Right forelimb (tissue), 1 donor: Measurements from ENCODE around the gene SLC1A2.

Experiments
- DNase-seq: peaks from one replicate; pipeline ENCODE4 v3.0.0-alpha.2; 2018

The SLC1A2 gene

DNA sequence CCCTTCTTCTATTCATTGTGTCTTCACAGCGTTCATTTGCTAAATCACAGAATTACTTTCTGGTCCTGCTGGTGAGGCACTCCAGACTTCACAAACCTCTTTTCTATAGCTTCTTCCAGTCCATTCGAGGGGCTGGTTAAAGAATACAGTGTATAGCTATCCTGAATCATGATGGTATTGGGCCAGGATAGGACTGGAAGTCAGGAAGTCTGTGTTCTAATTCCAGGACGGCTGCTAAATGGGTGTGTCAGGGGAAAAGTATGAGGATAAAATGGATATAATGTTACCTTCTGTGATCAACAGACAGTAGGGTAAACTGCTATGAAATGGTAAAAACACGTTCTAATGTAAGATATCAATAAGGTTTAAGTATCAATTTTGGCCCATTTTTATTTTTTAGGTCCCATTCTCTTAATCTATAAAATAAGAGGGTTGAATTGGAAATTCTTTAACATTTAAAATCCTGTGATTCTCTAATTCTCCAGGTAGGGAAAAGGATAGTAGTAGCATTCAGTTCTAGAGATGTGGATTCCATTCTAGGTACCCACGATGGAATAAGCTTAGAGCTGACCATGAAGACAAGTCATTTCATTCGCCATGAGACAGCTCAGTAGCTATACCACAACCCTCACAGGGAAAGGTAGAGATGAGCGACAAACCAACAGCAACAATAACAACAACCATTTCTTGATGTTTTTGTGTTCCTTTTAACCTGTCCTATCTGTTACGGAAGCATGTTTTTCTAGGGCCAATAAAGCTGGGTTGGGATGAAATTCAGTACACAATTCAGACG lies 96.1 kb downstream of the SLC1A2 start:
- no peak for DNase-seq

DNA sequence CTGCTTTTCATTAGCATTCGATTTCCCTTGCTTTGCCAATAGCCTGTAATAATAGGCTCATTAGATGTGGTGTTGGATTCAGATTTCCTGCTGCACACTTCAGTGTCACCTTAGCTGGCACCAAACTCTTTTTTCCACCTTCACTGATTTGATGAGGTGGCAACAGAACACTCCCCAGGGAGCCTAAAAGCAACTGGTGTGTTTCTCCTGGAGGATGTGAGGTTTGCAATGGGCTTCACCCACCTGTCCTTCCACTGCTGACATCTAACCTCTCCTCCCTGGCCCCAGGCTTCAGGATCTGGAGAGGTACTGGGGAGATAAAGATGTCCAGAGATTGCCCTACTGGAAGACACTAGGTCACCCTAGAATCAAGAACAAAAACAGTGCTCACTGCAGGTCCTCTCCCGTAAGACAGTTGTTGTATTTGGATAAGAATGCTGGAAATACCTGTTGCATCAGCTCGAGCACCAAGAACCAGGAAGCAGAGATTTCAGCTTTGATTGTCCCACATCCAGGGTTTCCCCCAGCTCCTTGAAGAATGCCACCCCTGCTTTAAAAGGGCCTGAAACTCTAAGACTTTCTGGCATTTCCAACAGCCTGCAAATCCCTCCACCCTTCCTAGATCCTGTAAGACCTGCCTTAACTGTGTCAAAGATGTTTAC lies 96.9 kb downstream of the SLC1A2 start:
- DNase-seq: no peak

DNA sequence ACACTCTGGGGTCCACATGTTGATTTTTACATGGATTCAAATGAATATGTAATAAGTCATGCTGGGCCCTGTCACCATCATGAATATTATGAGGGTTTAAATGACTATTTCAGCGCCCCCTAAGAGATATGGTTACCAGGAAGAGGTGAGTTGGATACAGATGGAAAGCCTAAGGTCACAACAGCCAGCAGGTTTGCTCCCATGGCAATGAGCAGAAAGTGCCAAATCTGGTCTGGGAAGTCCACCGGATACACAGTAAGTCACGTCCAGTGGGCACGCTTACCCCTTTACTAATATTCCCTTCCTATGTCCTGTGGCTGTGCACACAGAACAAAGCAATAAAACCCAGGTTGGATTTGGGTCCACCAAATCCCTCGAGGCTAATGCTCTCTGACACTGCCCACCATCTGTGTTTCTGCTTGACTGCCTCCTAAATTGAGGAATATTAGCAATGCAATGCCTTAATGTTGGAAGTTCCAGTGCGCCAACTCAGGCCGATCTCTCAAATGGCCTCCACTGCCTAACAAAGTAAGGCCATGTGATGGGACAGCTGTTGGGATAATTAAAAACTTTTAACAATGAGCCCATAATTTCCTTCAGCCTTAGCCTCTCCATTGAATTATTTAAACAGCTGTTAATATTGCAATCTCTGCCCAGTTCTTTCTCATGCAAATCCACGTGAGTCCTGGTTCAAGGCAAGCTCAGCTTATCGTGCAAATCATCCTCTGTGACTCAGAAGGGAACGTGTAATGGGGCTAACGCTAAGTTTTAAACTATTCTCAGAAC lies 97.6 kb downstream of the SLC1A2 start:
- DNase-seq: no peak

DNA sequence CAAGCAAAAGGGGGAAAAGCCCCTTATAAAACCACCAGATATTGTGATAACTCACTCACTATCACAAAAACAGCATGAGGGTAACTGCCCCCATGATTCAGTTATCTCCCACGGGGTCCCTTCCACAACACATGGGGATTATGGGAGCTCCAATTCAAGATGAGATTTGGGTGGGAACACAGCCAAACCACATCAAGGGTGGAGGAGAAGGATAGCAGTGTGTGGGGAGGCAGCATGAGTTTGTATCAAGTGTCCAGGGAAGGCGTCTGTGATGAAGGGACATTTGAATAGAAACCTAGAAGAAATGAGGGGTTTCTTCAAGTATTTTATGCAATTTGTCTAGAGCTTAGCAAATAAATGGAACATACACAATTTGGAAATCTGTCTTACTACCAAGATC lies 98.2 kb downstream of the SLC1A2 start:
- DNase-seq: no peak

DNA sequence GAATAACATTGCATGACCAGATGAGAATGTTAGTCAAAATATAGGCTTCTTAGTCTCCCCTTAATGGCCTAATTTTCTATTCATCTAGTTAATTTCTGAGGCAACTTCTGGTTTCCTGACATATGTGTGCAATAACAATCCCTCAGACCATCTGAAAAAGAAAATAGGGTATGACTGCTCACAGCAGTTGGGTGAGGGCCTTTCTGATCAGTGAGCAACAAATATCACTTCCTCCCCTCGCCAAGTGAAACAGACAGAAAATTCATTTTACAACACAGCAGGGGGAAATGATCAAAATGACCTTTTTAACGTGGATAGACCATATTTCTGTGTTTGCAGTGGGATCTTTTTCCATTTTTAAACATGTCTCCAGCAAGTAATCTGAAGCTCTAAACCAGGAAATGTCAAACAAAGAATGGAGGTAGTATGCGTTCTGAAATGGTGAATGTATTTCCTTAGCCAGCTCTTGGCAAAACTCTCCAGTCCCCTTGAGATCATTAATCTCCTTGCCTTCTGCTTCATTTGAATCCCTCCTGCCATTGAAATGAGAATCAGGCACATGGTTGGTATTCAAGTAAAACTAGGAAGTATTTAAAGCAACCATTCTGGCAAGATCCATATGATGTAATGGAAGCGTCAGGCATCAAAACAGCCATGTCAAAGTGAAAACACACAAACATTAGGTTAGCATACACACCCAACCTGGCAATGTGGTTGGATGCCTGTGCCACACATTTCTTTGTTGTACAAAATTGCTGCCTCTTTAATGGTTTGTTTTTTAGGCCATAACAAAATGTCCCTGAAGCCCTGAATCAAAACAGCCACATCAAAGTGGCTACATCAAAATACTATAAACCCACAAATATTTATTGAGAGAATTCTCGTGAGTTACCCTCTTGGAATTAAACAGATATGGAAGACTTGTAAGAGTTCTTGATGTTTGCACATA lies 100.1 kb downstream of the SLC1A2 start:
- DNase-seq: no peak

DNA sequence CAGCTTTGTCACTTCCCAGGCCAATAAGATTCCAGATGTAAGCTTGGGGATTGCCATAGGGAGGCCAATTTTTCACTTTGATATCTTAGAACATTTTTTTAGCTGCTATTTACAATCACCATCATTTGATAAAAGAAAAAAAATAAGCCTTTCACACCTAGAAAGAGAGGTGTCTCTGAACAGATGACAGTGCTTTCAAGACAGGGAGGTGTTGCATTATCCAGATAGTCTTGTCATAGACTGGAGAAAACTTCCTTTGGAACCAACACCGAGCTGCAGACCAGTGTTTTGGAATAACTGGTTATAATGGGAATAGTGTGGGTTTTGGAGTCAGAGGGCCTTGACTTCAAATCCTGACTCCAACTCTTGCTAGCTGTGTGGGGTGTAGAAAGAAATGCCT lies 101.0 kb downstream of the SLC1A2 start:
- no peak for DNase-seq

DNA sequence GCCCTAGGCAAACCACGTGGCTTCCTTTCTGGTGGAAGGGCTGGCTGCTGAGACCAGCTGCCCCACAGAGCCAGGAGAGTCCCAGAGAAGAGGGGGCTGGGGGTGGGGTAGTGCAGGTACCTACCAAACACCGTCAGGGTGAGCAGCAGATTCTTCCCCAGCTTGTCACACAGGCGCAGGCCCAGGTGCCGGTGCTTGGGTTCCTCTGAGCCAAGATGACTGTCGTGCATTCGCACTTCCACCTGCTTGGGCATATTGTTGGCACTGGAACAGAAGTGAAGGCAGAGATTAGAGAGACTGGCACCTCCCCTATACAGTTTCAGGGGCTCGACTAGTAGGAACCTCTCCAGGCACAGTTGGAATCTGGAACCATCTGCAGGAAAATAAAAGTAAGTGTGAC lies 102.1 kb downstream of the SLC1A2 start:
- DNase-seq: no peak

DNA sequence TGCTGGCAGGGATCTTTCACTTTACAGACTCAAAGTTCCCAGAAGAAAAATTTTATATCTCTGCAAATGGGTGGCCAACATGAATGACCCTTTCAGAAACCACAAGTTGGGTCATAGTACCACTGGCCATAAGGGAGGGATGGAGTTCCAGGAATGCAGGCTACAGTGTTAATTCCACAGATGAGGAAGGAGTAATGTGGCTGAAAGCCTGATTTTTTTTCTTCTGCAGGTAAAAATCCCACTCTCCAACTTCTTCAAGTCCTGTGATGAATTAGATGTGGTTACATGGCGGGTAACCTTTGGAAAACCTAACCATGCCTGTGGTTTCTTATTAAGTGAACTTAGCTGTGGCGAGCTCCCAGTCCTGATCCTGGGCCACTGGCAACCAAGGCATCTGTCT lies 103.2 kb downstream of the SLC1A2 start:
- no peak for DNase-seq

DNA sequence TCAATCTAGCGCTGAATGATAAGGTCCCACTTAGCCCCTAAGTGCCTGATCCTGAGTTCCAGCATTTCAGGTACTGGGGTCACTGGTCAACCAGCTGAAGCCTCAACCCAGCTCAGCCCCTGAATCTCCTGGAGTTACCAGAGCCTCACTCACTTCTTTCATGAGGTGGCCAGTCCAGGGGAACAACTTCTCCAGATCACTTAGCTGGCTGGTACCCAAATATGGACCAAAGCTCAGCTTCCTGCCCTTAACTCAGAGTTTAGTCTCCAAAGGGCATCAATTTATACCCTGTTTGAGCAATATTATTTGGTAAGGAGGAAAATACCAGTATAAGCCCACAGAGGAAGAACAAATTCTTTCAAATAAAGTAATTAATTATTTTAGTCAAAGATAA lies 105.6 kb downstream of the SLC1A2 start:
- DNase-seq: no peak

DNA sequence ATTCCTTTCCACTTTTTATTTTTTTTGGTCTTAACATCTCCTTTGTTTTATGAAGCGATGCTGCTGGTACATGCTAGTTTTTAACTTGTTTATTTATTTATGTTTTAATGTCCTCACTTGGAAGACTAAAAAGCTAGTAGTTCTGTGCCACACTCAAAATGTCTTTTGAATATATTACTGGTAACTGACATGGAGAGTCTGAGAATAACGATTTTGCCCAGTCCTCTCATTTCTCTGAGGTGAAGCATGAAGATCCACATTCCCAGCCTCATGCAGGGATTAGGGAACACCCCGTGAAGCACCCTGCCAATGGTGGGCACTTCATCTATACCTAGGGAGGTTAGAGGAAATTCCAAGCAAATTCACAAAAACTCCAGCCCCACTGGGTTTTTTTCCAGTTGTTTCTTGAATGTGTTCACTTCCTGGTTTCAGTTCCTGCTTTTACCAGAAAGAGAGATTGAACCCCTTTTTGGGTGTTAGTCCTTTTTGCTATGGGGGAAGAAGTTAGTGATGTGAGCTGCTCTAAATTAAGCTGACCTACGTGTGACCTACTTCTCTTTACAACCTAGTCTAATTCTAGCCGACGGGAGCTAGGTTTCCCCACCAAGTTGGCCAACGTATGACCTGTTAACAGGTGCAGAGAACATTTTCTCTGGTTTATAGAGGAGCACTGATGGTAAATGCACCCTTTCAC lies 106.1 kb downstream of the SLC1A2 start:
- no peak for DNase-seq

DNA sequence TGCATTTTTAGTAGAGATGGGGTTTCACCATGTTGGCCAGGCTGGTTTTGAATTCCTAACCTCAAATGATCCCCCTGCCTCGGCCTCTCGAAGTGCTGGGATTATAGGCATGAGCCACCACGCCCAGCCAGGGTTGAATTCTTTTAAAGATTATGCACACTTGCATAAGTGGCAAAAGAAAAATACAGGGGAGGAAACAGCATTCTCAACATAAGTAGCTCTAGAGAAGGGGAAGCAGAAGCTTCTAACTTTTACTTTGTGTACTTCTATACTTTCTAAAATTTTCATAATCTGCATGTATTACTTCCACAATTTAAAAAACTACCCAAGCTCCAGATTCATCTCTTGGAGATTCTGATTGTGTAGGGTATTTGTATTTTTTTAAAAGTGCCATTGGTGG lies 108.0 kb downstream of the SLC1A2 start:
- DNase-seq: no peak

DNA sequence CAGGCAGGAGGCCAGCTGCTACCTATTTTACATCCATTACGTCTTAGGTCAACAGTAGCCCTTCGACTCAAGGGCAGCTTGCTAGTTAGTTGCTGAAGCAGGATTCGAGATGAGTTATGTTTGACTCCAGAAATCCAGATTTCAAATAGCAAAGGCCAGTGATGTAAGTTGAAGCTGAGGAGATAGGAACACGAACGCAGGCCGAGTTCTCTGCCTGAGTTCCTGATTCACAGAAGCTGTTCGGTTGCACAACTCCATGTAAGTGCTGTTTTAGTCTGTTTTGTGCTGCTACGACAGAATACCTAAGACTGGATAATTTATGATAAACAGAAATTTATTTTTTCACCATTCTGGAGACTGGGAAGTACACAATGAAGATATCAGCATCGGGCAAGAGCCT lies 111.2 kb downstream of the SLC1A2 start:
- no peak for DNase-seq

DNA sequence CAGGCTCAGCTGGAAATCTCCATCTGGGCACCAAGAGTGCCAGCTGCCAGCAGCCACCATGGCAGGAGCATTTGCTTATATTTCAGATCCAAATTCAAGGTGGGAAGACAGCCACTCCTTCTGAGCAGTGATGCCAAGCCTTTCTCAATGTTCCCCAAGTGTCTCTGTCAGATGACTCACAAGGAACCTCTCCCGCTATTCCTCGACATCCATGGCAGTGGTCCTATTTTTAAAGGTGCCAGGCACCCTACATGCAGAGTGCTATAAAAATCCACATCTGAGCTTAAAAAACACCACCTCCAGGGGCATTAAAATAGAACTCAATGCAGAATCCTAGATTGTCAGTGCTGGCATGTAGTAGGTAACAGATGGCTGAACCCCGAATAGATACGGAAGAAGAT lies 112.1 kb downstream of the SLC1A2 start:
- no peak for DNase-seq

DNA sequence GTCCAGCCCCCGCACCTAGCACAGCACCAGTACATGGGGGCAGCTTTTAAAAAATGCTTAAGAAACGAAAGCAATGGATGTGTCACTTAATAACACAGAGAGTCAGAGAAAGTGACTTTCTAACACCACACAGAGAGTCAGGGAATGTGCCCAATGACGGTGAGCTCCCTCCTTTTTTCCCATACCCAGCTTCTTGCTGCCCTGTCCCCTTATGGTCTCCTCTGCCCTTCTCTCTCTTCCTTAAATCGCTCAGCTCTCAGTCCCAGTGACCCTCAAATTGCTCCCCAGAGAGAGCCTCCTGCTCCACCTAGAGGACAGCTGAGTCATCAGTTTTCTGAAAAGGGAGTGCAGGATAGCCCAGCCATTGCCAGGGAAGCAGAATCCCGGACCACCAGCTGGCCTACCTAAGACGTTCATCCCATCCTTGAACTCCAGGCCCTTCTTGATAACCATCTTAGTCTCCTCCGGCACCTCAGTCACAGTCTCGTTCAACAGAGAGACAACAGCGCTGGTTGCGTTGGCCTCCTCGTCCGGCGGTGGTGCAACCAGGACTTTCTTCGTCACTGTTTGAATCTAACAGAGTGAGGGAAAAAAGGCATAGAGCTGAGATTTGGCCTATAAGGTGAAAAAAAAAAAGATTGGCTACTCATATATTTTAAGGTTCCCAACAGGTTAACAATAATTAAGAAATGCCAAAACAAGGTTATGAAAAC lies 113.5 kb downstream of the SLC1A2 start:
- no peak for DNase-seq

DNA sequence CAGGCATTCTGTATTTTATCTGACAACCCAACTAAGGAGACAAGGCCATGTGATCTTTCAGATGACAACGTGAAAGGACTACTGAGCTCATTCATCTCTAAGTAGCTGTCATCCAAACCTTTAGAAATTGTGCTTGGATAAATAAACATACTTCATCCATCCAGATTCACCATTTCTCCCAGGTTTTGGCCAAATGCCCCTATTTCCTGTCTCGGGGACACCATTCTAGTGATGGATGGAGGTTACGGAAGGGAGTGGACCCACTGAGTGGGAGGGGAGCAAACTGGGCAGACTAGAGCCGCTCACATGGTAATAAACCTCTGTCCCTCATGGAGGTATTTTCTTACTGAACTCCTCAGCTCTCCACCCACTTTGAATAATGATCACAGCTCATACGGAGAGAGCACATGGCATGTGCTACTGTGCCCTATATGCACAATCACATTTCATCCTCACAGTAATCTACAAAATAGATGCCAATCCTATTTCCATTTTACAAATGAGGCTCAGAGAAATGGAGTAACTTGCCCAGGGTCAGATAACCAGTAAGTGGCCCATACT lies 114.4 kb downstream of the SLC1A2 start:
- no peak for DNase-seq

DNA sequence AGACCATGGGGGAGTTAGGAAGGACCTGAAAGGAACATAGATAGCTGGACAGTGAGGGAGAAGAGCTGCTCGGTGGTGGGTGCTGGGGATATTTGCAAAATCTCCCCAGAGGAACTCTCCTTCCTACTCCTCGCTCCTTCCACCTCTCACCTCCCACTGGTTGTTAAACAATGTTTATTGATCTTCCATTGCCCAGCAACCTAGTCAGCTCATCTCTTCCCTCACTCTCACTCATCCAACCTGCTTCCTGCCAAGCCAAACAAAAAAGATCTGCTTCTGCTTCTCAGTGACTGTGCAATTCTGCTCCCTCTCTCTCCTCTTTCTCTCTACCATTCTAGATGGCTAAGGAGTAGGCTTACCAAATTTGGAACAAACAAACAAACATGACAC lies 115.0 kb downstream of the SLC1A2 start:
- no peak for DNase-seq

DNA sequence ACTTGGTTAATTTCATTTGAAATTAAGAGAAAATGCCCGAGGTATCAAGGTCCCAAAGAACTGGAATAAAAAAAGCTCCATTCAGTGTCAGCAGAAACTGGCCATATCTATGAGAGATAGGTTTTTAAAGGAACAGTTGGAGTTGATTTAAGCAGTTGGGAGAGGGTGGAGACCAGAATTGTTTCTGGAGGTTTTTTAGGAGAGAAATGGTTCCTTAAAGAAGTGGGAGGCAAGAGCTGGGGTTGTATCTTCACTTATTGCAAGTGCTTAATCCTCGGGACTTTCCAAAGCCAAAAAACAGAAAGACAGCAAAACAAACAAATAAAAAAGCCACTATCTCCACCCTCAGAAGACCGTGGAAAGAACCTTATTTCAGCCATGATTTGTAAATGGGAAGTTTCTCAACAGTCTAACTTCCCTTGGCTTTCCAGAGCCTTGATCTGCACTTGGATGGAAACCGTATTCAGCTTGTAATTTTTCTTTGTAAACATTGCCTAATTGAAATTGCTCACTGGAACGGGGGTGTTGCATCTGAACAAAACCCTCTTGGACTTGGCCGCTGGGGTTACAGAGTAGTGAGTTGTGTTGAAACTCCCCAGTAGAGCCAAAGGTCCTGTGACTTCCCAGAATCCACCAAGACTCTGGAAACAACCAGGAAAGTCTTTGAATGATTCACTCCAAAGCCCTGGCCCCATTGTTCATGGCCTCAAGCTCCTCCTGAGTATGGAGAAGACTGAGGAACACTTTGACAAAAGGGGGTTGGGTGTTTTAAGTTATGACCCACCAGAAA lies 115.6 kb downstream of the SLC1A2 start:
- DNase-seq: no peak

DNA sequence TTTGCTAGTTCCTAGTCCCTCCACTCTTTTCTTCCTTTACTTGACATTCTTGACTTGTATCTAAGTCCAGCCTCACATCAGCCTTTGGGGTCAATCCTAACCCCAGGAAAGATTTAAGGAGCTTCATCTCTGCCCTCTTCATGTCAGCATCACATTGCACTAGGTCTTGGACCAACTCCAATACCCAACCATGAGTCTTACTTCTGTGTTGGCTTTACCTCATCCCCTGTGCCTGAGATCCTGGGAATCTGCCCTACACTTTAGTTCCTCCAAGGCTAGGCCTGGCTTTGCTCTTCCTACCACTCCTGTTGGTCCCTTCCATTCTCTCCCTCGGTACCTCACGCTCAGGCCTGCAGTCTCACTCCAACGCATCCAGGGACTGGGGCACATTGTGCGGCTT lies 117.0 kb downstream of the SLC1A2 start:
- DNase-seq: no peak

DNA sequence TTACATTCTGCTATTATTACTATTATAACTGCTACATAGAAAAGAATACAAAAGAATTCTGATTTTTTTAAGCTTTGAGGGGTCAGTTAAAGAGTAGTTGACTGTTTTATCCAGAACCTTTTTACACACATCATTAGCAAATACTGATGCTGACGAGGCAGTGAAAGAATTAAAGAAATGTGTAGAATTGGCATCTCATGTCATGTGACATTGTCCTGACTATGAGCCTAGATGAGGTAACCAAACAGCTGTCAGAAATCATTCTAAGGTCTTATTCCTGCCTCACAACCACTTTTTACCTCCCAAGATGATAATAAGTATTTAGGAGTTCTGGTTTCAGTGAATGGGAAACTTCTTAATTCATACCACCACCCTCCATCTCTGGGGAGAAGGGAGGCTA lies 121.0 kb downstream of the SLC1A2 start:
- no peak for DNase-seq

DNA sequence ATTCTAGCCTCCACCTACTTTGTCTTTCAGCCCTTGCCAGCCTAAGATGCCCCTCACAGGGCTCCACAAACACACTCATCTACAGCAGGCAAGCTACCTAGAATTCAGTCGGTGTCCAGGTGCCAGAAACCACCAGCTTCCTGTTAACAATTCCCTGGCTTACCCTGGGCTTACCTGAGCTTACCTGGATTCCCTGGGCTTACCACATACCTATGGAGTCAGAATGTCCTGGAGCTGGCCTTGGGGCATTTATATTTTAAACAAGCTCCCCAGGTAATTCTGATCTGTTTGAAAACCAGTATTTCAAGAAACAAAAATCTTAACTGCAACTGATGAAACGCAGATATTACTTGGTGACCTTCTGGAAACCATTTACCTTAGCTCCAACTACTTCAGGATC lies 123.6 kb downstream of the SLC1A2 start:
- DNase-seq: no peak
